Lung (tissue), 12 donors: ENCODE measurements around the gene TRIM28. TPM values are rescaled to one million over a fixed set of nuclear protein-coding genes. Genes with fewer than 3 reads are reported as not detected.
"Not testable (repeated sequence)": the region's sequence is repeated elsewhere in the genome, so short reads cannot be mapped to it uniquely, and the experiment has no call there.

ENCODE experiments used
- ATAC-seq: fragments of 200-7000 bp; cut with Tn5 transposase; one replicate; pipeline ENCODE4 v1.9.1; 2020; ENCODE audit warnings: moderate number of reproducible peaks; ENCODE audit not compliant: insufficient read depth, low FRiP score
- DNase-seq, 3 donors: peaks; one replicate each; pipeline ENCODE4 v3.0.0-alpha.2; 2013 to 2017
- H3K27ac ChIP-seq, 2 donors: one replicate each; pipeline ENCODE4 v1.5.1; 2013; ENCODE audit warnings: mild to moderate bottlenecking in 2 of 2, moderate library complexity in 2 of 2, control low read depth in 1 of 2, inconsistent platforms in 1 of 2, low read depth in 1 of 2, low read length in 1 of 2
- H3K27me3 ChIP-seq, 3 donors: one replicate each; pipeline ENCODE4 v1.5.1; 2013; ENCODE audit warnings: low read length in 2 of 3; ENCODE audit not compliant: control insufficient read depth in 3 of 3, insufficient read depth in 3 of 3
- H3K36me3 ChIP-seq, 4 donors: one replicate each; pipeline ENCODE4 v1.5.1; 2013; ENCODE audit warnings: low read length in 4 of 4, mild to moderate bottlenecking in 1 of 4, moderate library complexity in 1 of 4; ENCODE audit not compliant: control insufficient read depth in 4 of 4, insufficient read depth in 4 of 4
- H3K4me1 ChIP-seq, 5 donors: one replicate each; pipeline ENCODE4 v1.5.1; 2013; ENCODE audit warnings: low read length in 5 of 5, mild to moderate bottlenecking in 2 of 5, moderate library complexity in 1 of 5; ENCODE audit not compliant: control insufficient read depth in 5 of 5, insufficient read depth in 5 of 5
- H3K4me3 ChIP-seq: one replicate; pipeline ENCODE4 v1.5.1; 2013; ENCODE audit warnings: mild to moderate bottlenecking, control low read depth, moderate library complexity
- H3K9ac ChIP-seq, 2 donors: one replicate each; pipeline ENCODE4 v1.5.1; 2013; ENCODE audit warnings: low read length in 2 of 2, control low read depth in 1 of 2; ENCODE audit not compliant: insufficient read depth in 1 of 2
- H3K9me3 ChIP-seq, 4 donors: one replicate each; pipeline ENCODE4 v1.5.1; 2013; ENCODE audit warnings: low read length in 3 of 4, mild to moderate bottlenecking in 1 of 4, moderate library complexity in 1 of 4; ENCODE audit not compliant: control insufficient read depth in 4 of 4, insufficient read depth in 3 of 4
- WGBS, 2 donors: extraction: QIAGEN DNeasy Blood & Tissue Kit; methylation state at CpG; one replicate each; pipeline ENCODE4 v1.1.7; 2013; 5-methylcytosine and 5-hydroxymethylcytosine counted together
- polyA plus RNA-seq, 2 donors: library from polyadenylated mRNA; stranded (reverse); fragments of 200-250 nt; gene quantifications; one replicate each; pipeline ENCODE4 v1.2.1, GENCODE V29; 2013
- total RNA-seq, 2 donors: library from RNA; depleted of rRNA in 1 of 2; stranded (reverse); fragments of >200 nt in 1 of 2; gene quantifications; one replicate each; pipeline ENCODE4 v1.2.1, GENCODE V29; 2014 to 2021
- TF ChIP-seq, protein P1 (sequence below): IDR thresholded peaks from 2 replicates; pipeline ENCODE4 v1.5.1; 2012; ENCODE audit warnings: mild to moderate bottlenecking; ENCODE audit errors: control extremely low read depth, extremely low read depth
- donor health status: control.
- donor health status: control.
- donor health status: Bipolar disorder and iron deficiency.
- donor health status: healthy.
- donor health status: DM: yes; HTN: yes; CAD: no.

TRIM28 gene
- total and polyA plus RNA-seq, 4 donors = 171 to 250 (median 181) TPM

GRCh38 chr19:58535857-58536256, 8.0 kb upstream of the TRIM28 start:
- H3K27ac ChIP-seq = no peak overlapping the region
- H3K36me3 ChIP-seq = no peaks in the 10 kb centered on the region
- 93 to 98% methylated on average over 3 of the region's 3 CpGs for WGBS, 2 donors
- H3K4me3 ChIP-seq = no peak overlapping the region
- no peak overlapping the region for H3K9ac ChIP-seq
- TF ChIP-seq, protein P1, sequence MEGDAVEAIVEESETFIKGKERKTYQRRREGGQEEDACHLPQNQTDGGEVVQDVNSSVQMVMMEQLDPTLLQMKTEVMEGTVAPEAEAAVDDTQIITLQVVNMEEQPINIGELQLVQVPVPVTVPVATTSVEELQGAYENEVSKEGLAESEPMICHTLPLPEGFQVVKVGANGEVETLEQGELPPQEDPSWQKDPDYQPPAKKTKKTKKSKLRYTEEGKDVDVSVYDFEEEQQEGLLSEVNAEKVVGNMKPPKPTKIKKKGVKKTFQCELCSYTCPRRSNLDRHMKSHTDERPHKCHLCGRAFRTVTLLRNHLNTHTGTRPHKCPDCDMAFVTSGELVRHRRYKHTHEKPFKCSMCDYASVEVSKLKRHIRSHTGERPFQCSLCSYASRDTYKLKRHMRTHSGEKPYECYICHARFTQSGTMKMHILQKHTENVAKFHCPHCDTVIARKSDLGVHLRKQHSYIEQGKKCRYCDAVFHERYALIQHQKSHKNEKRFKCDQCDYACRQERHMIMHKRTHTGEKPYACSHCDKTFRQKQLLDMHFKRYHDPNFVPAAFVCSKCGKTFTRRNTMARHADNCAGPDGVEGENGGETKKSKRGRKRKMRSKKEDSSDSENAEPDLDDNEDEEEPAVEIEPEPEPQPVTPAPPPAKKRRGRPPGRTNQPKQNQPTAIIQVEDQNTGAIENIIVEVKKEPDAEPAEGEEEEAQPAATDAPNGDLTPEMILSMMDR = no peak
- ATAC-seq = no peak
- H3K9me3 ChIP-seq = no peaks in the 10 kb centered on the region
- peaks cover 0 to 6% (median 2%) of the 10 kb centered on the region in 5 donors for H3K4me1 ChIP-seq
- no peaks in the 10 kb centered on the region for H3K27me3 ChIP-seq
- DNase-seq = no peak

GRCh38 chr19:58536852-58537798, 6.7 kb upstream of the TRIM28 start:
- no peak for DNase-seq

DNA sequence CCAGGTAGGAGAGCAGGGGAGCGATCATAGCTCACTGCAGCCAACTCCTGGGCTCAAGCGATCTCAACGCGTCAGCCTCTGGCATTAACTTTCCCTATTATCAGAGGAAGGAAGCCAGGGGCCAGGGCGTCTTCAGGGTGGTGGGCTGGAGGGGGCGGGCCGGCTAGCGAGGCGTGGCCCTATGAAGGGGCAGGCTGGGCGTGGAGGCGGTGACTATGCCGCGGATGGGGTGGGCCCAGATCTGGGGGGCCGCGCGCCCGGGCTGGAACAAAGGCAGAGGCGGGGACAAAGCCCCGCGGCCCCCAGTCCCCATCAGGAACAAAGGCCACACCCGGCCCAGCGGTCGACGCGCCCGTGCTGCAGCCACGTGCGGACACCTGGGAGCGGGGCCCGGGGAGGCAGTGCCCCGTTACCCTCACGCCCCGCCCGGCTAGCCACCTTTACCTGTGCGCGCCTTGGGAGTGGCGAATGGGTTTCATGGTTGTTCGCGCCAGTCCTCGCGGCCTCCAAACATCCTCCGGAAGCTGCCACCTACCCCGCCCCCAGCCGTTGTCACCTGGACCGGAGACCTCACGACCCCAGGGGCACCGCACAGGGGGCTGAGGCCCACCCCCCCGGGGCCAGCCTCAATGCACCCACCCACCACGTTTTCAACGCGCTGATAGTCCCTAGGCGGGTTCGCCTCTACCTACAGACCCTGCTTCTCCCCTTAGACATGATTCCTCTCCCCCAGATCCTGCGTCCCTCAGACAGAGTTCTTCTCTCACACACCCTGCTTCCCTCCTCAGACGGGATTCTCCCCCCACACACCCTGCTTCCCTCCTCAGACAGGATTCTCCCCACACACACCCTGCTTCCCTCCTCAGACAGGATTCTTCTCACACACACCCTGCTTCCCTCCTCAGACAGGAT, 5.4 kb upstream of the TRIM28 start:
- Histone ChIP-seq H3K9ac (peak overlapping the region; percentile 65 to 84), H3K4me3 (peak overlapping the region; percentile 10), H3K27ac (no peak overlapping the region), H3K27me3 (peaks cover 0 to 2% (median 0%) of the 10 kb centered on the region in 3 donors), H3K36me3 (no peaks in the 10 kb centered on the region), H3K4me1 (peaks cover 0 to 6% (median 2%) of the 10 kb centered on the region in 5 donors), H3K9me3 (no peaks in the 10 kb centered on the region)
- DNase-seq = peak; percentile 92 to 94 (median 92)
- TF ChIP-seq, protein P1 = no peak
- ATAC-seq = peak; percentile 62
- 2% methylated on average over 54 to 55 of the region's 55 CpGs for WGBS, 2 donors

More at GRCh38 chr19:58536852-58537798, 6.7 kb upstream of the TRIM28 start:
- no peaks in the 10 kb centered on the region for H3K9me3 ChIP-seq
- H3K4me3 ChIP-seq = no peak overlapping the region
- TF ChIP-seq, protein P1 = no peak
- no peaks in the 10 kb centered on the region for H3K36me3 ChIP-seq
- peaks cover 0 to 6% (median 2%) of the 10 kb centered on the region in 5 donors for H3K4me1 ChIP-seq
- no peaks in the 10 kb centered on the region for H3K27me3 ChIP-seq
- ATAC-seq = no peak
- no peak overlapping the region for H3K27ac ChIP-seq
- 93 to 94% methylated on average over 8 of the region's 8 CpGs for WGBS, 2 donors
- H3K9ac ChIP-seq = no peak overlapping the region

DNA sequence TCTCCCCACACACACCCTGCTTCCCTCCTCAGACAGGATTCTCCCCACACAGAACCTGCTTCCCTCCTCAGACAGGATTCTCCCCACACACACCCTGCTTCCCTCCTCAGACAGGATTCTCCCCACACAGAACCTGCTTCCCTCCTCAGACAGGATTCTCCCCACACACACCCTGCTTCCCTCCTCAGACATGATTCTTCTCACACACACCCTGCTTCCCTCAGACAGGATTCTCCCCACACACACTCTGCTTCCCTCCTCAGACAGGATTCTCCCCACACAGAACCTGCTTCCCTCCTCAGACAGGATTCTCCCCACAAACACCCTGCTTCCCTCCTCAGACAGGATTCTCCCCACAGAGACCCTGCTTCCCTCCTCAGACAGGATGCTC, 4.7 kb upstream of the TRIM28 start:
- DNase-seq, H3K9me3 ChIP-seq, H3K36me3 ChIP-seq, H3K4me3 ChIP-seq, ATAC-seq, H3K27me3 ChIP-seq, H3K27ac ChIP-seq, H3K4me1 ChIP-seq: not testable (repeated sequence)
- H3K9ac ChIP-seq = peak overlapping the region in 1 of 2 donors; percentile 84

DNA sequence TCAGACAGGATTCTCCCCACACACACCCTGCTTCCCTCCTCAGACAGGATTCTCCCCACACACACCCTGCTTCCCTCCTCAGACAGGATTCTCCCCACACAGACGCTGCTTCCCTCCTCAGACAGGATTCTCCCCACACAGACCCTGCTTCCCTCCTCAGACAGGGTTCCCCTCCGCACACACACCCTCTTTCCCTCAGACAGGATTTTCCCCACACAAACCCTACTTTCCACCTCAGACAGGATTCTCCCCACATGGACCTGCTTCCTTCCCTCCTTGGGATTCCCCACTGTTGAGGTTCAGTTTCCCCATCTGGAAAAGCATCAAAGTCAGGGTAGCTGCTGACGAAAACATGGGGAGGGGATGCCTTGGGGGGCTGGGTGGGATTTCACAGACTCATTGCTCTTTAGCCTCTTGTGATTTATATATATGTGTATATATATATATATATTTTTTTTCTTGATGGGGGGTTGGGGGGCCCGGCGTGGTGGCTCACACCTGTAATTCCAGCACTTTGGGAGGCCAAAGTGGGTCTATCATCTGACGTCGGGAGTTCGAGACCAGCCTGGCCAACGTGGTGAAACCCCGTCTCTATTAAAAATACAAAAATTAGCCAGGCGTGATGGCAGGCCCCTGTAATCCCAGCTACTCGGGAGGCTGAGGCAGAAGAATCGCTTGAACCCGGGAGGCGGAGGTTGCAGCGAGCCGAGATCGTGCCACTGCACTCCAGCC, 1.1 kb upstream of the TRIM28 start:
- H3K27me3 ChIP-seq, DNase-seq, H3K9me3 ChIP-seq, ATAC-seq, H3K4me3 ChIP-seq, H3K9ac ChIP-seq: not testable (repeated sequence)
- WGBS, 2 donors = 79 to 87% methylated on average over 18 of the region's 18 CpGs
- H3K27ac ChIP-seq = peak overlapping the region; percentile 88 to 98
- peaks cover 6 to 20% (median 13%) of the 10 kb centered on the region in 5 donors for H3K4me1 ChIP-seq
- peaks cover 0 to 17% (median 14%) of the 10 kb centered on the region in 4 donors for H3K36me3 ChIP-seq
